Ishikawa (cell line): ENCODE measurements around the gene C2orf49.

Experiments
- CEBPB ChIP-seq: IDR thresholded peaks from 2 replicates; pipeline ENCODE4 v1.6.1; 2012
- CREB1 ChIP-seq: IDR thresholded peaks from 2 replicates; pipeline ENCODE4 v1.6.1; 2012; ENCODE audit warnings: low read depth
- EGR1 ChIP-seq: IDR thresholded peaks from 2 replicates; pipeline ENCODE4 v1.6.1; 2012
- EP300 ChIP-seq: IDR thresholded peaks from 2 replicates; pipeline ENCODE4 v1.6.1; 2012; ENCODE audit warnings: borderline replicate concordance
- FOXM1 ChIP-seq: IDR thresholded peaks from 2 replicates; pipeline ENCODE4 v1.6.1; 2012; ENCODE audit warnings: low read depth, borderline replicate concordance
- MAX ChIP-seq: IDR thresholded peaks from 2 replicates; pipeline ENCODE4 v1.6.1; 2012
- RAD21 ChIP-seq: IDR thresholded peaks from 2 replicates; pipeline ENCODE4 v1.6.1; 2012; ENCODE audit warnings: low read depth
- REST ChIP-seq: IDR thresholded peaks from 2 replicates; pipeline ENCODE4 v1.6.1; 2012; ENCODE audit warnings: low read depth, mild to moderate bottlenecking
- TAF1 ChIP-seq: IDR thresholded peaks from 2 replicates; pipeline ENCODE4 v1.6.1; 2012; ENCODE audit warnings: low read depth, mild to moderate bottlenecking
- TCF12 ChIP-seq: IDR thresholded peaks from 2 replicates; pipeline ENCODE4 v1.6.1; 2012; ENCODE audit warnings: low read depth
- YY1 ChIP-seq: IDR thresholded peaks from 2 replicates; pipeline ENCODE4 v1.6.1; 2012; ENCODE audit warnings: low read depth

GRCh38 chr2:105364436-105365139 is 27.2 kb downstream of the C2orf49 start:
- TF ChIP-seq YY1 = no peak
- TF ChIP-seq EP300 = no peak
- no peak for TF ChIP-seq REST
- no peak for TF ChIP-seq TAF1
- no peak for TF ChIP-seq MAX
- no peak for TF ChIP-seq CEBPB
- TF ChIP-seq CREB1 = no peak
- TF ChIP-seq FOXM1 = no peak
- no peak for TF ChIP-seq RAD21
- no peak for TF ChIP-seq TCF12
- no peak for TF ChIP-seq EGR1
